Measurements from ENCODE around the gene FGFR2.

The FGFR2 gene

GRCh38 chr10:121531076-121531829 is 67.0 kb downstream of the FGFR2 start:
- in situ Hi-C loops (cut with MboI; ENCODE audit: low pct_unique_long_range_greater_than_20kb, low sequenced_read_pairs, unreplicated experiment), result no loop called here
- DNase-seq (ENCODE audit: low spot score), result no peak
- no peak for TF ChIP-seq CTCF (IDR thresholded peaks at IDR 0.05; ENCODE audit: extremely low read depth, insufficient read depth, missing control alignments)

- DNase-seq (ENCODE audit: low spot score), result no peak
- no peak for TF ChIP-seq CTCF (IDR thresholded peaks at IDR 0.05; ENCODE audit: extremely low read depth, insufficient read depth, missing control alignments)
- in situ Hi-C loops (cut with MboI; ENCODE audit: low pct_unique_long_range_greater_than_20kb, low sequenced_read_pairs, unreplicated experiment), result no loop called here
Observed at GRCh38 chr10:121530481-121531075, 67.7 kb downstream of the FGFR2 start.

GRCh38 chr10:121527690-121528089 is 70.6 kb downstream of the FGFR2 start:
- no peak for DNase-seq (ENCODE audit: low spot score)
- in situ Hi-C loops (cut with MboI; ENCODE audit: low pct_unique_long_range_greater_than_20kb, low sequenced_read_pairs, unreplicated experiment), result no loop called here
- TF ChIP-seq CTCF (IDR thresholded peaks at IDR 0.05; ENCODE audit: extremely low read depth, insufficient read depth, missing control alignments), result no peak

- TF ChIP-seq CTCF (IDR thresholded peaks at IDR 0.05; ENCODE audit: extremely low read depth, insufficient read depth, missing control alignments), result no peak
- in situ Hi-C loops (cut with MboI; ENCODE audit: low pct_unique_long_range_greater_than_20kb, low sequenced_read_pairs, unreplicated experiment), result no loop called here
- no peak for DNase-seq (ENCODE audit: low spot score)
Observed at GRCh38 chr10:121526801-121527221, 71.4 kb downstream of the FGFR2 start.

- in situ Hi-C loops (cut with MboI; ENCODE audit: low pct_unique_long_range_greater_than_20kb, low sequenced_read_pairs, unreplicated experiment), result no loop called here
- no peak for DNase-seq (ENCODE audit: low spot score)
- no peak for TF ChIP-seq CTCF (IDR thresholded peaks at IDR 0.05; ENCODE audit: extremely low read depth, insufficient read depth, missing control alignments)
Observed at GRCh38 chr10:121526135-121526790, 72.0 kb downstream of the FGFR2 start.

GRCh38 chr10:121525251-121526134 is 72.8 kb downstream of the FGFR2 start:
- in situ Hi-C loops (cut with MboI; ENCODE audit: low pct_unique_long_range_greater_than_20kb, low sequenced_read_pairs, unreplicated experiment), result no loop called here
- DNase-seq (ENCODE audit: low spot score), result no peak
- no peak for TF ChIP-seq CTCF (IDR thresholded peaks at IDR 0.05; ENCODE audit: extremely low read depth, insufficient read depth, missing control alignments)

Data from GM13977 (cell line).